SK-N-SH treated with all-trans-retinoic acid at 6 μM for 48 hours (cell line): ENCODE measurements around the gene RALGPS1.

Source experiments
- GLIS3 ChIP-seq: fragments of 250-450 bp; sonication (Bioruptor Pico); IDR thresholded peaks from 2 replicates; pipeline ENCODE4 v1.5.0; 2020; ENCODE audit warnings: mild to moderate bottlenecking, moderate library complexity
- PPARA ChIP-seq: fragments of 250-450 bp; sonication (Bioruptor Pico); IDR thresholded peaks from 2 replicates; pipeline ENCODE4 v1.5.0; 2020; ENCODE audit warnings: mild to moderate bottlenecking, borderline replicate concordance

DNA sequence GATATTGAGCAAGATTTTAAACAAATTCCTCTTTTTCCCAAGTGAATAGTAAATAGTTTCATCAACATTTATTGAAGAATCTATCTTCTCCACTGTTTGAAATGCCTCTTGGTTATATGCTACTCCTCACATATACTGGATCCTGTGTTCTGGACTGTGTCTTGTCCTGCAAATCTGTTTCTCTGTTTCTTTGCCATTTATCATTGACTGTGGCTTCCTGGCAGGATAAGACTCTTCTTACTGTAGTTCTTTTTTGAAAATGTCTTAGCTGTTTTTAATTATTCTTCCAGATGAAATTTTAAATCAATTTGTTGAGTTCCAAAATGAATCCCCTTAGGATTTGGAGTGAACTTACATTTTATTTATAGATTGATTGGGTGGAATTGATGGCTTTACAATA is 27.8 kb downstream of the RALGPS1 start:
- TF ChIP-seq PPARA (CRISPR knock-in tag), result no peak
- TF ChIP-seq GLIS3 (CRISPR knock-in tag), result no peak
